Measurements from ENCODE around the gene CASP2. TPM values are rescaled to one million over a fixed set of nuclear protein-coding genes. Genes with fewer than 3 reads are reported as not detected.

CASP2 gene
- total RNA-seq, 2 donors from 2014 or later = 19.6 to 20.2 TPM

GRCh38 chr7:143256325-143256724, 31.8 kb upstream of the CASP2 start:
- 87% methylated on average over 3 of the region's 3 CpGs for WGBS
- intact Hi-C loops (cut with DNase I) = no loop called here
- Histone ChIP-seq H3K9me3 (no peaks in the 10 kb centered on the region), H3K27ac (no peak overlapping the region), H3K4me1 (replicated peaks) (no peaks in the 10 kb centered on the region), H3K4me3 (no peak overlapping the region), H3K27me3 (replicated peaks; ENCODE audit: insufficient read depth) (no peaks in the 10 kb centered on the region), H3K36me3 (no peaks in the 10 kb centered on the region)
- DNase-seq (ENCODE audit: low spot score) = no peak
- no peak for TF ChIP-seq POLR2A (IDR thresholded peaks at IDR 0.05)

- no peaks in the 10 kb centered on the region for H3K9me3 ChIP-seq
- 88% methylated on average over 4 of the region's 4 CpGs for WGBS
- no peak for DNase-seq (ENCODE audit: low spot score)
- H3K36me3 ChIP-seq = no peaks in the 10 kb centered on the region
- no peaks in the 10 kb centered on the region for H3K27me3 ChIP-seq (replicated peaks; ENCODE audit: insufficient read depth)
- no peak overlapping the region for H3K27ac ChIP-seq
- intact Hi-C loops (cut with DNase I) = no loop called here
- TF ChIP-seq POLR2AphosphoS5 (IDR thresholded peaks at IDR 0.05) = no peak
- TF ChIP-seq, protein P1, sequence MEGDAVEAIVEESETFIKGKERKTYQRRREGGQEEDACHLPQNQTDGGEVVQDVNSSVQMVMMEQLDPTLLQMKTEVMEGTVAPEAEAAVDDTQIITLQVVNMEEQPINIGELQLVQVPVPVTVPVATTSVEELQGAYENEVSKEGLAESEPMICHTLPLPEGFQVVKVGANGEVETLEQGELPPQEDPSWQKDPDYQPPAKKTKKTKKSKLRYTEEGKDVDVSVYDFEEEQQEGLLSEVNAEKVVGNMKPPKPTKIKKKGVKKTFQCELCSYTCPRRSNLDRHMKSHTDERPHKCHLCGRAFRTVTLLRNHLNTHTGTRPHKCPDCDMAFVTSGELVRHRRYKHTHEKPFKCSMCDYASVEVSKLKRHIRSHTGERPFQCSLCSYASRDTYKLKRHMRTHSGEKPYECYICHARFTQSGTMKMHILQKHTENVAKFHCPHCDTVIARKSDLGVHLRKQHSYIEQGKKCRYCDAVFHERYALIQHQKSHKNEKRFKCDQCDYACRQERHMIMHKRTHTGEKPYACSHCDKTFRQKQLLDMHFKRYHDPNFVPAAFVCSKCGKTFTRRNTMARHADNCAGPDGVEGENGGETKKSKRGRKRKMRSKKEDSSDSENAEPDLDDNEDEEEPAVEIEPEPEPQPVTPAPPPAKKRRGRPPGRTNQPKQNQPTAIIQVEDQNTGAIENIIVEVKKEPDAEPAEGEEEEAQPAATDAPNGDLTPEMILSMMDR (IDR thresholded peaks at IDR 0.05) = no peak
- TF ChIP-seq POLR2A (IDR thresholded peaks at IDR 0.05) = no peak
- H3K4me1 ChIP-seq (replicated peaks) = no peaks in the 10 kb centered on the region
- H3K4me3 ChIP-seq = no peak overlapping the region
These were observed 31.2 kb upstream of the CASP2 start for GRCh38 chr7:143256932-143257331.

DNA sequence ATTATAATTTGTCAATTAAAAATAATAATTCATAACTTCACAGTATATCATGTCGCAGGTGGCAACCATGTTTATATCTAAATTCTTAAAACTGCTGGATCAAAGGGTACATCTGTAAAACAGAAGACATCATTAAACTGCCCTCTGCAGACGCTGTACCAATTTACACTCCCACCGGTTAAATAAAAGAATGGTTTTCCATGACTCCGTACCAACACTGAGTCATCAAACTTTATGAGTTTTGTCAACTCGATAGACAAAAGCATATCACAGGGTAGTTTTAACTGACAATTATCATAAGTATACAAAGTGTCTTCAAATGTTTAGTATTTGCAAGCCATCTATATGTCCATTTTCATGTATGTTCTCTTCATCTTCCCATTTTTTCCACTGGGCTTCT, 30.6 kb upstream of the CASP2 start:
- Histone ChIP-seq H3K27ac (no peak overlapping the region), H3K36me3 (no peaks in the 10 kb centered on the region), H3K4me1 (replicated peaks) (no peaks in the 10 kb centered on the region), H3K9me3 (no peaks in the 10 kb centered on the region), H3K4me3 (no peak overlapping the region), H3K27me3 (replicated peaks; ENCODE audit: insufficient read depth) (no peaks in the 10 kb centered on the region)
- intact Hi-C loops (cut with DNase I) = no loop called here
- no peak for DNase-seq (ENCODE audit: low spot score)
- no peak for TF ChIP-seq POLR2A (IDR thresholded peaks at IDR 0.05)
- TF ChIP-seq POLR2AphosphoS5 (IDR thresholded peaks at IDR 0.05) = no peak
- TF ChIP-seq, protein P1 (IDR thresholded peaks at IDR 0.05) = no peak
- 54% methylated on average over 5 of the region's 5 CpGs for WGBS

- H3K27me3 ChIP-seq (replicated peaks; ENCODE audit: insufficient read depth) = no peaks in the 10 kb centered on the region
- TF ChIP-seq POLR2AphosphoS5 (IDR thresholded peaks at IDR 0.05) (peak; percentile 17), POLR2A (IDR thresholded peaks at IDR 0.05) (no peak)
- TF ChIP-seq, protein P1 (IDR thresholded peaks at IDR 0.05) = no peak
- DNase-seq (ENCODE audit: low spot score) = no peak
- no peaks in the 10 kb centered on the region for H3K36me3 ChIP-seq
- H3K27ac ChIP-seq = no peak overlapping the region
- H3K4me1 ChIP-seq (replicated peaks) = no peaks in the 10 kb centered on the region
- 10% methylated on average over 2 of the region's 2 CpGs for whole genome bisulfite sequencing
- intact Hi-C loops (cut with DNase I) = no loop called here
- H3K9me3 ChIP-seq = no peaks in the 10 kb centered on the region
- no peak overlapping the region for H3K4me3 ChIP-seq
These were observed 29.3 kb upstream of the CASP2 start for GRCh38 chr7:143258831-143259230.

DNA sequence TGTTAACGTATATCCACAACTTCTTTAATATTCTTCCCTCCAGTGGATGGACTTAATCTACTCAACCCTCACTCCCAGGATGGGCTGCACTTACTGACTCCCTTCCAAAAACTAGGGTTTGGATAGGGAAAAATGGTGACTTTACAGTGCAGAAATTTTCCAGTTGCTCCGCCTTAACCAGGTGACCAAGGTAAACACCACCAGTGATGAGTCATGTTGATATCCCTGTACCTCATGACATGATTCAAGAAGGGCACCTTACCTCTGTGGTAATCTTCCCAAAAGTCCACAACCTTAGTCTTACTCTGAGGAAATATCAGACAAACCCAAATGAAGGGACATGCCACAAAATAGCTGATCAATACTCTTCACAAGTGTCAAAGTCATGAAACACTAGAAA, 28.4 kb upstream of the CASP2 start:
- H3K27me3 ChIP-seq (replicated peaks; ENCODE audit: insufficient read depth) = no peaks in the 10 kb centered on the region
- H3K9me3 ChIP-seq = no peaks in the 10 kb centered on the region
- TF ChIP-seq, protein P1 (IDR thresholded peaks at IDR 0.05) = no peak
- intact Hi-C loops (cut with DNase I) = no loop called here
- WGBS = 86% methylated on average over 2 of the region's 2 CpGs
- no peak overlapping the region for H3K27ac ChIP-seq
- no peaks in the 10 kb centered on the region for H3K36me3 ChIP-seq
- H3K4me1 ChIP-seq (replicated peaks) = no peaks in the 10 kb centered on the region
- H3K4me3 ChIP-seq = no peak overlapping the region
- no peak for DNase-seq (ENCODE audit: low spot score)
